HG02798 (cell line): ENCODE results near the gene ZBTB46.
"Not testable (repeated sequence)": the region's sequence is repeated elsewhere in the genome, so short reads cannot be mapped to it uniquely, and the experiment has no call there.

Source experiments
- ATAC-seq: cut with Tn5 transposase; IDR thresholded peaks from one replicate; pipeline ENCODE4 v1.9.1; 2021; ENCODE audit warnings: mild to moderate bottlenecking; ENCODE audit not compliant: unreplicated experiment, poor library complexity

ZBTB46 gene

GRCh38 chr20:63830841-63831588 lies at the start of gene ZBTB46:
TSS of gene ZBTB46 (minus strand) at chr20:63831264. CDS start at chr20:63790757, 40,507 bp downstream.
- peak; percentile 75 for ATAC-seq

GRCh38 chr20:63878899-63879663 lies 48.0 kb upstream of the ZBTB46 start:
- no peak for ATAC-seq

GRCh38 chr20:63877755-63878470 lies 46.8 kb upstream of the ZBTB46 start:
- no peak for ATAC-seq

- ATAC-seq: no peak
Measured at GRCh38 chr20:63876489-63877036, 45.5 kb upstream of the ZBTB46 start.

- ATAC-seq: not testable (repeated sequence)
Measured at GRCh38 chr20:63874241-63874640, 43.2 kb upstream of the ZBTB46 start.

- ATAC-seq: no peak
Measured at GRCh38 chr20:63873477-63873971, 42.5 kb upstream of the ZBTB46 start.

- no peak for ATAC-seq
Measured at GRCh38 chr20:63868264-63868663, 37.2 kb upstream of the ZBTB46 start.

- not testable (repeated sequence) for ATAC-seq
Measured at GRCh38 chr20:63867042-63867441, 36.0 kb upstream of the ZBTB46 start.

- ATAC-seq: peak; percentile 84
Measured at GRCh38 chr20:63864978-63865640, 34.0 kb upstream of the ZBTB46 start, which contains the start of gene TPD52L2. TSS of gene TPD52L2 (plus strand) at chr20:63865270. CDS start at chr20:63865366, 96 bp downstream.

GRCh38 chr20:63864545-63864977 lies 33.5 kb upstream of the ZBTB46 start:
- no peak for ATAC-seq

- ATAC-seq: peak; percentile 68
Measured at GRCh38 chr20:63863798-63864544, 32.9 kb upstream of the ZBTB46 start.

- ATAC-seq: no peak
Measured at GRCh38 chr20:63863021-63863797, 32.1 kb upstream of the ZBTB46 start.

GRCh38 chr20:63861981-63862901 lies 31.2 kb upstream of the ZBTB46 start:
- no peak for ATAC-seq

GRCh38 chr20:63861365-63861934 lies 30.4 kb upstream of the ZBTB46 start, which contains the start of gene ABHD16B:
TSS of gene ABHD16B (plus strand) at chr20:63861498. CDS start at chr20:63861541, 43 bp downstream.
- ATAC-seq: no peak

GRCh38 chr20:63860325-63861051 lies 29.4 kb upstream of the ZBTB46 start:
- ATAC-seq: no peak

- no peak for ATAC-seq
Measured at GRCh38 chr20:63859166-63859699, 28.2 kb upstream of the ZBTB46 start.
